Colon (tissue), 2 donors: ENCODE results near the gene DNAI4.
A peak's percentile ranks its signal among the peaks of the same experiment; 100 is the strongest.
"Not testable (repeated sequence)": the region's sequence is repeated elsewhere in the genome, so short reads cannot be mapped to it uniquely, and the experiment has no call there.

Experiments
- FAIRE-seq: peaks from 2 replicates; lab custom pipeline; 2012; peaks lifted over from hg19 to GRCh38; lab: Jason Lieb, UNC
- donor health status: control.
- donor health status: control.

The DNAI4 gene, protein sequence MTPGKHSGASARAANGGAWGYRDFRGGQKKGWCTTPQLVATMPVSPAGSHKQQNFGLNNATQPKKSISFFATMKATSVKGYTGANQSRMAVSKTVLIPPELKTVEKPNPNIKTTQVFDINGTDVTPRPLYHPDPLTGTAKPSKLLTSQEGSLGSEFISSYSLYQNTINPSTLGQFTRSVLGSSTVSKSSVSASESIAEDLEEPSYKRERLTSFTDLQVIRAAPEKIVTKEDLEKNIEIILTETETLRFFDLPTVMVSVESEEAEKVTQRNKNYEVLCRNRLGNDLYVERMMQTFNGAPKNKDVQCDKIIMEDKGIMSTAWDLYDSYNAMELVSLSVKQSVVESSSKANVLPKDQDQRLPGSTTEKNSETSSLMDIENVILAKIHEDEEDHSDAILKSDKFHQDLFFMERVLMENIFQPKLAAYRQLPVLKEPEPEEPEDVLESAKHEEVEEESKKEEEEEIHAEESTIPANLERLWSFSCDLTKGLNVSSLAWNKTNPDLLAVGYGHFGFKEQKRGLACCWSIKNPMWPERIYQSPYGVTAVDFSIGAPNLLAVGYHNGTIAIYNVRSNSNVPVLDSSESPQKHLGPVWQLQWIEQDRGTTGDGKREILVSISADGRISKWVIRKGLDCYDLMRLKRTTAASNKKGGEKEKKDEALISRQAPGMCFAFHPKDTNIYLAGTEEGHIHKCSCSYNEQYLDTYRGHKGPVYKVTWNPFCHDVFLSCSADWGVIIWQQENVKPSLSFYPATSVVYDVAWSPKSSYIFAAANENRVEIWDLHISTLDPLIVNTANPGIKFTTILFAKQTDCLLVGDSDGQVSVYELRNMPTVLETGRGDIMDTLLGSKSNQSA

DNA sequence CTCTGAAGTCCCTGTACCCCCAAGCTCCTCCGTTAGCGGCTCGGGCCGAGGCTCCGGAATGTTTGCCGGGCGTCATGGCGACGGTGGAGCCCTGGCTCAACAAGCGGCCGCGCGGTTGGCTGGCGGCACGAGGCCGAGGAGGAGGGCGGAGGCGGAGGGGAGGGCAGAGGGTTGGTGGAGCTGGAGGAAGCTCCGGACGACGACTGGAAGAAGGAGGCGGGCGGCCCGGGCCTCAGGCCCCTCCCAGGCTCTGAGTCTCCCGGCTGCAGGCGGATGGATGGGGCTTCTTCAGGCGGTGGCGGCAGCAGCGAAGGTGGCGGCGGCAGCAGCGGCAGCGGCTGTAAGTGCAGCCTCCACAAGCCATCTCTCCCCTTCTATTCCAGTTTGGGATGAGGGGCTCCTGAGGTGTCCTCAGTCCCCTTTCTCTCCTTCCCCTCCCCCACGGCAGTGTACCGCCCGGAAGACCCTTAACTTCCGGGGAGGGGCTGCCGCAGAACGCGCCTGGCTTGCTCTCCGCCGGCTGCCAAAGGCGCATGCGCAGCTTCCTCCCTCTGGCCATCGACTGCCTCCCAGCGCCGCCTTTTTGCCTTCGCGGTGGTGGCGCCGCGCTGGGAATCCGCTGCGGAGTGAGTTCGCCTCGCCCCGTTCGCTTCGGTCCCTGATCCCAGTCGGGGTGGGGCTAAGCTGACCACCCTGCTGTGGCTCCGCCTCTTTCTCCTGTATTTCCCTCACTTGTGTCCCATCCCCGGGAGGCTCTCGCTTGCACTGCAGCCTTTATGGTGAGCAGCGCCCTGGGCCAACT is at the start of gene DNAI4, which contains the start of gene MIER1:
TSS of gene DNAI4 (minus strand) at position 101 of the 802 bp plus-strand sequence. CDS start at position 76, 25 bp downstream.
TSS of gene MIER1 (plus strand) at position 235 of the 802 bp plus-strand sequence. CDS start at position 274, 39 bp downstream.
- peak; percentile 76 for FAIRE-seq

DNA sequence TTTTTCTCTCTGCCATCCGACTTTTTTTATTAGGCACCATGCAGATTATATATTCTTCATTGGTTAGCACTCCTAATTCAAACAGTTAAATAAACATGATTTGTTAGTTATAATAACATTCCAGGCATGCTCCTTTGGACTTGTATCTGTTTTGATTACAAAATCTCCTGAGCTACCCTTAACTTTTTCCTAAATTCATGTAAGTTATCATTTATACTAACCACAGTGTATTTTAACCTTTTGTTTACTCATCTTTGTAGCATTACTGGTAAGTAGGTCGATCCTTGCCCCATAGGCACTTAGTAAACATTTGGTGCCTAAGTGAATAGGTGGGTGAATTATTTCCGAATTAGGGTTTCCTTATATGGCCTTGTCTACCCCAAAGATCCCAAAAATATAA is 43.9 kb upstream of the DNAI4 start:
- no peak for FAIRE-seq

DNA sequence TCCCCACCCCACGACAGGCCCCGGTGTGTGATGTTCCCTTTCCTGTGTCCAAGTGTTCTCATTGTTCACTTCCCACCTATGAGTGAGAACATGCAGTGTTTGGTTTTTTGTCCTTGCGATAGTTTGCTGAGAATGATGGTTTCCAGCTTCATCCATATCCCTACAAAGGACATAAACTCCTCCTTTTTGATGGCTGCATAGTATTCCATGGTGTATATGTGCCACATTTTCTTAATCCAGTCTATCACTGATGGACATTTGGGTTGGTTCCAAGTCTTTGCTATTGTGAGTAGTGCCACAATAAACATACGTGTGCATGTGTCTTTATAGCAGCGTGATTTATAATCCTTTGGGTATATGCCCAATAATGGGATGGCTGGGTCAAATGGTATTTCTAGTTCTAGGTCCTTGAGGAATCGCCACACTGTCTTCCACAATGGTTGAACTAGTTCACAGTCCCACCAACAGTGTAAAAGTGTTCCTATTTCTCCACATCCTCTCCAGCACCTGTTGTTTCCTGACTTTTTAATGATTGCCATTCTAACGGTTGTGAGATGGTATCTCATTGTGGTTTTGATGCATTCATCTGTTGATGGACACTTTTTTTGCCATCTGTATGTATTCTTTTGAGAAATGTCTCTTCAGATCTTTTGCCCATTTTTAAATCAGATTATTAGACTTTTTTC is 41.7 kb upstream of the DNAI4 start:
- not testable (repeated sequence) for FAIRE-seq

DNA sequence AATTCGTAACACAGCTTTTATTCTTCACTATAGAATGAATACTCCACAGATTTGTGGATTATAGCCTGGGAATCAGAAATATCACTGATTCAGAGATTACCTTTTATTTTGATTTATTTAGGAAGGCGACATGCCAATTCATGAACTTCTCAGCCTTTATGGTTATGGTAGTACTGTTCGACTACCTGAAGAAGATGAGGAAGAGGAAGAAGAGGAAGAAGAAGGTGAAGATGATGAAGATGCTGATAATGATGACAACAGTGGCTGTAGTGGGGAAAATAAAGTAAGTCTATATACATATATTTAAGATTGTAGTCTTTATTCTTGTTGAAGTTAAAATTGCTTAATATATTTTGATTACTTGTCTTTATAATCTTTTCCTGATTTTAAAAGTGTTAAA is 33.3 kb upstream of the DNAI4 start:
- FAIRE-seq: no peak

DNA sequence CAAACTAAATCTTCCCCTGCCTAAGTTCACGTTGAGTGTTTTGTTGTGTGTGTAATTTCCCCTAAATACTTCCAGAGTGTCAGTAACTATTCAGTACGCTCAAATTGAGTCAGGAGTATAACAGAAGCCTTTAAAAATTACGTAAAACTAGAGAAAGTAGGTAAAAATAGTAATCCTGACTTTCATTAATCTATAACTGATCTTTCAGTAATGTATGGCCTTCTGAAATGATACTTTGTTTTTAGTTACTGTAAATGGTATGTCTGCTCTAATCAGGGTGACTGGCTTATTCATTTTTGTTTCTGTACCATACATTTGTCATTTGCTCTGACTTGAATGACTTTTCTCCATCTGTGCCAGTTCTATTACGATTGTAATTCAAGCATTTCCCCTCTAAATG is 29.6 kb upstream of the DNAI4 start:
- no peak for FAIRE-seq

DNA sequence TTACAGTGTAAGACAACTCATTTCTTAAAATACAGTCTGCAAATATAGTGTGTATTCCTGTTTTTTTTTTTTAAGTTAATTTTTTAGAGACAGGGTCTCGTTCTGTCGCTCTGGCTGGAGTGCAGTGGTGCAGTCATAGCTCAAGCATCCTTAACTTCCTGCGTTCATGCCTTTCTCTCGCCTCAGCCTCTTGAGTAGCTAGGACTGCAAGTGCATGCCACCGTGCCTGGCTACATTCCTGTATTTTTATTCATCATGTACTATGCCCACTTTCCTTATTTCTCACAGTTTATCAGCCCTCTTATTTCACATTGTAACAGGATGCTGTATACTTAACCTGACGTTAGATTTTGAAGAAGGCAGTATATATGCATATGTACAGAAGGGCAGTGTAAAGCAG is 26.9 kb upstream of the DNAI4 start:
- FAIRE-seq: no peak

DNA sequence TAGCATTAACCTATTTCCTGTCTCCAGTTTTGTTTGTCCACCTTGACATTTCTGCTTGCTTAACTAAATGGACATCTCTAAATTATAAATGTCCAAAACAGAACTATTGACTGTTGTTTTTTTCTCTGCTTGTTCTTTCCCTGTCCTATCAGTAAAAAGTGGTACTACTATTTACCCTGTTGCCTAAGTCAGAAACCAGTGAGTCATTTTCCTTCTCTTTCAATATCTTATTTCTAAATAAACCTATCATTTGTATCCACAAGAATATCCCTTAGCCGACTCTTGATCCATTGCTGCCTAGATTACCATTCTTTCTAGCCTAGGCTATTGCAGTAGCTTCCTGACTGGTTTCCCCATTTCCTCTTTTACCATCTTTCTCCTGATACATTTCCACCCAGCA is 22.6 kb upstream of the DNAI4 start:
- no peak for FAIRE-seq

DNA sequence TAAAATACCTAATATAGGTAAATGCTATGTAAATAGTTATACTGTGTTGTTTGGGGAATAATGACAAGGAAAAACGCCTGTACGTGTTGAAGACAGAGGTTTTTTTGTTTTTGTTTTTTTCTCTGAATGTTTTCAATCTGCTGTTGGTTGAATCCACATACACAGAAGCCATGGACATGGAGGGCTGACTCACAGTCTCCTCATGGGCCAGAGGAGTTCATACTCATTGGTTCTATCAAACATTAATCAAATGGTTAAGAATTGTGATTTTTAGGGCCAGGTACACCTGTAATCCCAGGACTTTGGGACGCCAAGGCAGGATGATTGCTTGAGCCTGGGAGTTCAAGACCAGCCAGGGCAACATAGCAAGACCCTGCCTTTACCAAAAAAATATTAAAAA is 20.7 kb upstream of the DNAI4 start:
- FAIRE-seq: no peak

DNA sequence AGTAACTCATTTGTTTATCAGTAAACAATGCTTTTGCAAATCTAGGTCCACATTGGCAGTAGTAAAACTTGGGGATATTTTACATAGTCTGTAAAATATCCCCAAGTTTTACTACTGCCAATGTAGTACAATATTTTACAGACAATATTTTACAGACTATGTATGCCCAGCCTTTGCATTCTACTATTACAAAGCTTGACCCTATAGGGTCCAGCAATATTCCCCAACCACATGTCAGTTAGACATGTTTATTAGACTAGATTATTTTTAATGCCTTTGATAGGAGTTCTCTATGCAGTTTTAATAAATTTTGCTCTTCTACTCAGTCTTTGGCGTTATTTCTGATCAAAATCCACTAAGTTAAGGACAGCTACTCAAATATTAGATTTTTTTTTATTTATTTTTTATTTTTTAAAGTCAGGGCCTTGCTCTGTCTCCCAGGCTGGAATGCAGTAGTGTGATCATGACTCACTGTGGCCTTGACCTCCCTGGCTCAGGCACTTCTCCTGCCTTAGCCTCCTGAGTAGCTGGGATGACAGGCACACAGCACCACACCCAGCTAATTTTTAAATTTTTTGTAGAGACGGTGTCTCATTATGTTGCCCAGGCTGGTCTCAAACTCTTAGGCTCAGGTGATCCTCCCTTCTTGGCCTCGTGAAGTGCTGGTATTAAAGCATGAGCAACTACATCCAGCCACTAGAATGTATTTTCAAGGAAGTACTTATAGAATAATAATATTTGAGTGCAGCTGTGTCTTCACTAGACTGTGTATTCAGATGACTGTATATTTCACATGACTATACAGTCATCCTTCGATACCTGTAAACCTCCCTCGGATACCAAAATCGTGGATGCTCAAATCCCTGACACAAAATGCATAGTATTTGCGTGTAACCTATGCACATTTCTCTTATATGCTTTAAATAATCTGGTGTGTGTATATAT is 19.9 kb upstream of the DNAI4 start:
- no peak for FAIRE-seq

DNA sequence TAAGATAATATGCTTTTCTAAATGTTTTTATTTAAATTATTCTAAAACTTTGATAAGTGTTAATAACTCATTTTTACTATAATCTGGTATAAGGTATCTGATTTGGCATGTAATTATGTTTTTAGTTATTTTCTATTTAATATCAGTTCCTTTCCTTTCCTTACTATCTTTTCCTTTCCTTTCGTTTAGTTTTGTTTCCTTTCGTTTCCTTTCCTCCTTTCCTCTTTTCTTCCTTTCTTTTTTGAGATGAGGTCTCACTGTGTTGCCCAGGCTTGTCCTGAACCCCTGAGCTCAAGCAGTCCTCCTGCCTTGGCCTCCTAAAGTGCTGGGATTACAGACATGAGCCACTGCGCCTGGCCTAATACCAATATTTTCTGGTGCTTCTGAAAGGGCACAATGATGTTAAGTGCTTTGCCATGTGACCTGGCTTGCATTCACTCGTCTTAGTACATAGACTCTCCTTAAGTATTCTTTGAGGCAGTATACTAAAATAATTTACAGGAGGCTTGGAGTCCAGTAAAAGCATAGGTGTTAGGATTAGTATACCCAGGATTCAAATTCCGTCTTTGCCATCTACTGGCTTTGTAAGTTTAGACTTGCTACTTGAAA is 18.8 kb upstream of the DNAI4 start:
- no peak for FAIRE-seq

DNA sequence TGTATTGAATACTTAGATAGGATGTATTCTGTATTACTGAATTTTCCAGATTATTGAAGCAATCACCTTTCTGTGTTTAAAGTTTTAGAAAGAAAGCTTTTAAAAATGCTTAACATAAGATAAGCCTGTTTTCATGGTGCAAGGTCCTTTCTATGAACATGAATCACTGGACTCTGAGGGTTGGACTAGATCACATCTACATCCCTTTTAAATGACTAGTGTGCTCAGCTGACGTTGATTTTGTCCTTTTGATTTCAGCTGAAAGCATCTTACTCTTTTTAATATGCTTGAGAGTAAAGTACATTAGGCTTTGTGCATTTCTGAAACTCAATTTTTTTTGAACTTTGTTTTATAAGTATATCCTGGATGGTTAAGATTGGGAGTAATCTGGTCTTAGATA is 16.3 kb upstream of the DNAI4 start:
- FAIRE-seq: no peak

DNA sequence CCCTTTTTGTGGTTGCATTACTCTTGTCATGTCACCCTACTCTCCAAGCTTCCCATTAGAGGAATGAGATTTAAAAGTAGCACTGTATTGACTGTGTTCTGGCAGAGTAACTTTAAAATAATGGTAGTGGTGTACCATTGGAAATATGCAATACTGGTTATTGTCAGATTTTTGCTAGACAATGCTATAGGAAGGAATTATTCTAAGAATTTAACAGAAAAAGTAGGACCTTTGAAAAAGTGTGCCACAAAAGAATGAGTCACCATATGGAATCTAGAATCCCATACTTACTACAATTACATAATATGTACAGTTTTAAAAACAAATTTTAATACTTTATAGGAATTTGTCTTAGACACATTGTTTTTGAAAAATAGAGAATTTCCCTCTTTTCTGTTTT is 14.0 kb upstream of the DNAI4 start:
- no peak for FAIRE-seq

DNA sequence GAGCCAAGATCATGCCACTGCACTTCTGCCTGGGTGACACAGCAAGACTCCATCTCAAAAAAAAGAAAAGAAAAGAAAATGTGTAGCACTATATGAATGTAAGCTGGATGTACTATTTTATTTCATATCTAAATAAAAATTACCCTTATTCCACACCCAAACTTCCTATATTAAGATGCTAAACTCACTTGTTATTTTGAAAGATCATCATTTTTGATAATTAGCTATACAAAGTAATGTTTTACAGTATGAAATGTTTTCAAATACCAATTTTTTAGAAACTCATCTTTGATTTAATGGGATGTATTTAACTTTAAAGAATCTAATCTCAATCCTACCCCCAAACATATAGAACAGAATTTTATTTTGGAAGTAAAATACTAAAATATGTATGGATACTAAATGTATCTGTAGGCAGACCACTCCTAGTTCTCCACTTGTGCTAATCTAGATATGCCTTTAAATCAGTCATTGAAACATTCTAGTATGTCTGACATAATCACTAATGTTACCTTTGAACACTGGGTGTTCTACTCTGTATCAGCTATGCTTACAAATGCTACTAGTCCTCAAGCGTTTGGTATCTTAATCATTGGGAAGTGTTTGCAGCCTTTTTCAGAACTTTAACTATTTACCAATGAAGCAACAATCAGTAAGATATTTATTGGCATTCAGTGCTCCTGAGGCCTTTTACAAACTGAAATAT is 13.0 kb upstream of the DNAI4 start:
- FAIRE-seq: peak; percentile 36

DNA sequence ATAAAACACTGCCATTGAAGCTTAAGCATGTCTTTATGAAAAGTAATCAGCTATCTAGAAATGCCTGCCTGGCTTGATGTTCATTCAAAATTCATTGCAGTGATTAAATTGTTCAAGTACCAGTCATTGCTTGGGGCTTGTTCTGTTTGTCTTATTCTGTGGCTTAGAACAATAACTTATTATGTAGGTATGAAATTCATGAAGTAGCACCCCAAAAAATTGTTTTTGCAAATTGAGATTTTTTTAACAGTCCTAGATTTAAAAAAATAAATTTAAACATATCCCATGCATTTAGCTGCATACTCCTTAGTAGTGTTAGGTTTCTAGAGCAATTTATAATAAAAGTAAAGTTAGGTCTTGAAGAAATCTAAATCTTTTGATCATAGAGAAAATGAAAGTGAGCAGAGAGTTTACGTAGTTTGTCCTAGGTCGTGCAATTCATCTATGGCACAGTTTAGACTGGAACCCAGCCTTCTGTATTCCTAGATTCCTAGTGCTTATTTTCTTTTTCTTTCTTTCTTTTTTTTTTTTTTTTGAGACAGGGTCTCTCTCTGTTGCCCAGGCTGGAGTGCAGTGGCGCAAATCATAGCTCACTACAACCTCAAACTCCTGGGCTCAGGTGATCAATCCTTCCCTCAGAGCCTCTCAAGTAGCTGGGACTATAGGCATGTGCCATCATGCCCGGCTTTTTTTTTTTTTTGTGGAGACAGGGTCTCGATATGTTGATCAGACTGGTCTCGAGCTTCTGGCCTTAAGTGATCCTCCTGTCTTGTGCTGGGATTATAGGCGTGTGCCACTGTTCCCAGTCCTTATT is 9.4 kb upstream of the DNAI4 start:
- FAIRE-seq: no peak

DNA sequence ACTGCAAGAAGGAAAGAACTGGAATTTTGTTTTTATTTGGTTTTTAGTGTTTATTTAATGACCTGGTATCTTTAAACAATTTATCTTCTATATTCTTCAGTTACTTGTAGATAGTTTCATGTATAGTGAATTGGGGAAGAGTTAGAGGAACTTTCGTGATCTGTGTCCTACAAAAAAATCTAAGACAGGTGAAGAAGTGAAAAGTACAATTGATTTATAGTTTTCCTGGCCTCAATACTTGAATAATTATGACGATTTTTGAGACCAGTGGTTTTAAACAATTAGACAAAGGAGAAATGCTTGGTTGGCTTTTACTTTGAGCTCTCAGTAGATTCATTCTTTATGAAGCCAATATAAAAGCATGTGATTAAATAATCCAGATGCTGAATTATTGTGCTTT is 7.6 kb upstream of the DNAI4 start:
- no peak for FAIRE-seq

DNA sequence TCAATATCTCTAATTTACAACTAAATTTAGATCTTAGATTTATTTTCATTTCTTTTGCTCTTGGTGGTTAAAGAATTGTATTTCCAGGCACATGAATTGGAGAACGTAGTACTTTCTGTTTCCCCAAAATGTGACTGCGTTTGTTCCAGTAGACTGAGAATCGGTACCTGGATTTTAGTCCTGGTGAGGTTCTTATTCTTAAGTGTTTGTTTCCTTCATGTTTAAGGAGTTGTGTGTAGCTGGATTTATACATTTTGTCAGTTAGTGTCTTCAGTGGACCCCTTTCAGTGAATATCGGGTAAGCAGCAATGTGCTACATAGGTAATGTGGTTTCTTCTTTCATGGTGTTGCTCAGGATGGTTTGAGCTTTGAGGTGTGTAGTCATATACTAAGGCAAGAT is 6.9 kb upstream of the DNAI4 start:
- FAIRE-seq: no peak

DNA sequence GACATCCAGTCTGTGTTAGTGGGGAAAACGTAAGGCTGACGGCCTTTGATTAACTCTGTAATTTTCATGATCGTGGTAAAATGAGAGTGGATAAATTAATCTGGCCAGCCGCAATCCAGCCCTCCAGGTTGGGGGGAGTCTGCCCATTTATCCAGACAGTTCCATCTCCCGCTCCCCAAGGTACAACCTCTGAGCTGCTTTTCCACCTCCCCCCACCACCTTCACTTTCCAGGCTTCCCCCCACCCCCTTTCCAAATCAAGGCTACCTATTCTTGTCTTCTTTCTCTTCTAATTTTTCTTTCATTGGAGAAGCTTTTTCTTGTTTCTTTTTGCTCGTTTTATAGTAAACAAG is 6.1 kb upstream of the DNAI4 start:
- FAIRE-seq: no peak

DNA sequence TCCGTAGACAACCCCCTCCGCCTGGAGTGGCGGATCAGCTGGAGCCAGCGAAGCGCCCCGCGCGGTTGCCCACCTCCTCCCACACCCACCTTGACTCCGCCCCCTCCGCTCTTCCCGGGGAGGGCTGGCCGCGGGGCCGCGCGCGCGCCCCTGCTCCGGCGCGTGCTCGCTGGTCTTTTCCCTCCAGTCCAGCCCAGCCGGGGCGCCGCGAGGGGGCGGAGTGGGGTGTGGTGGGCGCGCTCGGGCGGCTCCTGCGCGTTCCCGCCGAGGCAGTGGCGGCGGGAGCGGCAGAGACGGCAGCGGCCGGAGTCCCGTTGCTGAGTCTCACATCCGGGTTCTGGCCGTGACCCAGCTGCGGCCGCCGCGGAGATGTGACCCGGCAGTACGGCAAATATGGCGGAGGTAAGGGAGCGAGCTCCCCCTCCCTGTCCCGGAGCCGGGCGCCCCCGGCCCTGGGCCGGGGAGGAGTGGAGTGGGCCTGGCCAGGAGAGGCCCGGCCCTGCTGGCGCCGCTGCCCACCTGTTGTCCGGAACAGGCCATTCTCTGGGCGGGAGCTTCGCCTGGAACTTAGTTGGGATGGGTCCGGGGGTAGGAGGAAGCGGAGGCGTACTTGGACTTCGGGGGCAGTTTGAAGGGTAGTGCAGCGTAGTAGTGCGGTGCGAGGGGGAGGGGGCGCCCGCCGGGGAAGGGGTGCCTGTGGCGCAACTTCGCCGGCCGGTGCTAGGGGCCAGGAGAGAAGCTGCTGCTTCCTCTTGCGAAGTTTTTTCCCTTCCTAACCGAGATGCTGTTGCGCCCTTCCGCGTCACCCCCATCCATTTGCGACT is 5.6 kb upstream of the DNAI4 start:
- no peak for FAIRE-seq
